ENCODE data around the gene ADAT3. TPM values are rescaled to one million over a fixed set of nuclear protein-coding genes. Genes with fewer than 3 reads are reported as not detected.

Gene ADAT3
- total RNA-seq, 1 donor from 2014 or later: 5.7 TPM

DNA sequence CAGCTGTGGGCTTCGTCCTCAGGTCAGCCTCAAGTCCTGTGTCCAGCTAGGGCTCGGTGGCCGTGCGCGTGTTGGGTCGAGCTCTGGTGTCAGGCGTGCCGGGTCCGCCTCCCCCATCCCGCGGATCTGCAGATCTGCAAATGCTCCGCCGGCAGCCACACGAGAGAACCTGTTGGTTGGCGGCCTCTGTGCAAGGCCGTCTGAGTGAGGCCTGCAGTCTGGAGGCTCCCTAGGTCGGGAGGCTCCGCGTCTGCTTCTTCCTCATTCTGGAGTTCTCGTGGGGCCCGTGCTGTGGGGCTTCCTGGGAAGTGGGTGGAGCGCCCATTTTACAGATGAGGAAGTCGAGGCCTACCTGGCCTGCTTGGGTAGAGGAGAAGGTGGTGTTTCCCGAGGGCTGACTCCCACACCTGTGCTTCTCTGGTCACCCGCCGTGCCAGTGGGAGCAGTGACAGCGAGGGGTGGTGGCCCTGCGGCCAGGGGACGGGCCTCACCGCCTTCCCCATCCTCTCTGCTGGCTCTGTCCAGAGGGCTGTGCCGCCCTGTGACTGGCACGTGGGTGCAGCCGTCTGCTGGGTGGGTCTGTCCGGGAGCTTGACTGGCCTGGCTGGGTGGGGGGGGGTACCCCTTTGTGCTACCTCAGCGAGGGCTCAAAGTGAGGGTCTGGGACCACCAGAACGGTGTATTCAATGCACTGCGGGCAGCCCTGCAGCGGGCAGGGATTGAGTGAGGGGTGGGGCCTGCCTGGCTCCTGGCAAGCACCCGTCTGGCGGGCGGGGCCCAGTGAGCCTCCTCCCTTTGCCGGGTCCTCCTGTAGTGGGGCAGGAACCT lies 39.1 kb downstream of the ADAT3 start:
- Histone ChIP-seq H3K4me3 (ENCODE audit: insufficient read depth, low read depth, low read length) (no peak overlapping the region), H3K4me1 (ENCODE audit: insufficient read depth, low read length) (peaks cover 23% of the 10 kb centered on the region), H3K27ac (ENCODE audit: low read depth, low read length) (no peak overlapping the region), H3K36me3 (ENCODE audit: insufficient read depth, low read length) (peaks cover 2% of the 10 kb centered on the region), H3K27me3 (ENCODE audit: insufficient read depth, low read length) (no peaks in the 10 kb centered on the region), H2AFZ (ENCODE audit: low read depth, low read length) (no peak overlapping the region), H4K20me1 (ENCODE audit: insufficient read depth, low read length) (peaks cover 67% of the 10 kb centered on the region), H3K79me2 (ENCODE audit: insufficient read depth, low read length) (peaks cover 74% of the 10 kb centered on the region), H3K9ac (ENCODE audit: low read length) (no peak overlapping the region), H3K4me2 (ENCODE audit: low read length) (no peak overlapping the region), H3K9me3 (ENCODE audit: insufficient read depth, low read depth, low read length) (no peaks in the 10 kb centered on the region)
- peak overlapping the region; percentile 72 for H3K27ac Mint-ChIP-seq (ENCODE audit: unreplicated experiment)
- peaks cover 9% of the 10 kb centered on the region for H3K4me1 Mint-ChIP-seq (ENCODE audit: low read depth, unreplicated experiment)
- H3K36me3 Mint-ChIP-seq (ENCODE audit: low read depth, unreplicated experiment): peaks cover 4% of the 10 kb centered on the region
- TF ChIP-seq, protein P1, sequence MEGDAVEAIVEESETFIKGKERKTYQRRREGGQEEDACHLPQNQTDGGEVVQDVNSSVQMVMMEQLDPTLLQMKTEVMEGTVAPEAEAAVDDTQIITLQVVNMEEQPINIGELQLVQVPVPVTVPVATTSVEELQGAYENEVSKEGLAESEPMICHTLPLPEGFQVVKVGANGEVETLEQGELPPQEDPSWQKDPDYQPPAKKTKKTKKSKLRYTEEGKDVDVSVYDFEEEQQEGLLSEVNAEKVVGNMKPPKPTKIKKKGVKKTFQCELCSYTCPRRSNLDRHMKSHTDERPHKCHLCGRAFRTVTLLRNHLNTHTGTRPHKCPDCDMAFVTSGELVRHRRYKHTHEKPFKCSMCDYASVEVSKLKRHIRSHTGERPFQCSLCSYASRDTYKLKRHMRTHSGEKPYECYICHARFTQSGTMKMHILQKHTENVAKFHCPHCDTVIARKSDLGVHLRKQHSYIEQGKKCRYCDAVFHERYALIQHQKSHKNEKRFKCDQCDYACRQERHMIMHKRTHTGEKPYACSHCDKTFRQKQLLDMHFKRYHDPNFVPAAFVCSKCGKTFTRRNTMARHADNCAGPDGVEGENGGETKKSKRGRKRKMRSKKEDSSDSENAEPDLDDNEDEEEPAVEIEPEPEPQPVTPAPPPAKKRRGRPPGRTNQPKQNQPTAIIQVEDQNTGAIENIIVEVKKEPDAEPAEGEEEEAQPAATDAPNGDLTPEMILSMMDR (IDR thresholded peaks at IDR 0.05; ENCODE audit: insufficient read depth, low read depth, low read length): no peak
- TF ChIP-seq EZH2 (IDR thresholded peaks at IDR 0.05; ENCODE audit: insufficient read depth, low read length): no peak
- DNase-seq (ENCODE audit: low read depth) (no peak), FAIRE-seq (no peak)
- no peaks in the 10 kb centered on the region for H3K27me3 Mint-ChIP-seq (ENCODE audit: low read depth, unreplicated experiment)
- H3K9me3 Mint-ChIP-seq (ENCODE audit: unreplicated experiment): no peaks in the 10 kb centered on the region
- peak overlapping the region; percentile 14 for H3K4me3 Mint-ChIP-seq (ENCODE audit: unreplicated experiment)

- Histone ChIP-seq H2AFZ (ENCODE audit: low read depth, low read length) (no peak overlapping the region), H3K9me3 (ENCODE audit: insufficient read depth, low read depth, low read length) (no peaks in the 10 kb centered on the region), H3K4me1 (ENCODE audit: insufficient read depth, low read length) (peaks cover 17% of the 10 kb centered on the region), H3K79me2 (ENCODE audit: insufficient read depth, low read length) (peaks cover 80% of the 10 kb centered on the region), H3K27me3 (ENCODE audit: insufficient read depth, low read length) (no peaks in the 10 kb centered on the region), H4K20me1 (ENCODE audit: insufficient read depth, low read length) (peaks cover 73% of the 10 kb centered on the region), H3K9ac (ENCODE audit: low read length) (no peak overlapping the region), H3K4me3 (ENCODE audit: insufficient read depth, low read depth, low read length) (no peak overlapping the region), H3K4me2 (ENCODE audit: low read length) (no peak overlapping the region), H3K36me3 (ENCODE audit: insufficient read depth, low read length) (peaks cover 2% of the 10 kb centered on the region), H3K27ac (ENCODE audit: low read depth, low read length) (no peak overlapping the region)
- TF ChIP-seq, protein P1 (IDR thresholded peaks at IDR 0.05; ENCODE audit: insufficient read depth, low read depth, low read length): no peak
- TF ChIP-seq EZH2 (IDR thresholded peaks at IDR 0.05; ENCODE audit: insufficient read depth, low read length): no peak
- Mint-ChIP-seq H3K27me3 (ENCODE audit: low read depth, unreplicated experiment) (no peaks in the 10 kb centered on the region), H3K9me3 (ENCODE audit: unreplicated experiment) (no peaks in the 10 kb centered on the region), H3K27ac (ENCODE audit: unreplicated experiment) (no peak overlapping the region), H3K36me3 (ENCODE audit: low read depth, unreplicated experiment) (peaks cover 4% of the 10 kb centered on the region), H3K4me3 (ENCODE audit: unreplicated experiment) (no peak overlapping the region), H3K4me1 (ENCODE audit: low read depth, unreplicated experiment) (peaks cover 6% of the 10 kb centered on the region)
- DNase-seq (ENCODE audit: low read depth): no peak
- FAIRE-seq: no peak
Measured at GRCh38 chr19:1944916-1945561, 39.8 kb downstream of the ADAT3 start.
